Tibial nerve (tissue), 3 donors: ENCODE results near the gene FNDC3A.

Experiments
- POLR2A ChIP-seq, 2 donors: fragments of 450-650 bp; IDR thresholded peaks; one replicate each; pipeline ENCODE4 v1.6.1; 2017; ENCODE audit warnings: antibody characterized with exemption in 2 of 2, mild to moderate bottlenecking in 2 of 2, moderate library complexity in 2 of 2
- TF ChIP-seq, protein P1 (sequence below), 5 experiments: fragments of 200-600 bp in 3 of 5; fragments of 450-650 bp in 2 of 5; sonication (generic) in 3 of 5; IDR thresholded peaks; one replicate each; pipeline ENCODE4 v1.5.1; 2016 to 2019; ENCODE audit warnings: antibody characterized with exemption in 5 of 5, mild to moderate bottlenecking in 3 of 5, moderate library complexity in 2 of 5

DNA sequence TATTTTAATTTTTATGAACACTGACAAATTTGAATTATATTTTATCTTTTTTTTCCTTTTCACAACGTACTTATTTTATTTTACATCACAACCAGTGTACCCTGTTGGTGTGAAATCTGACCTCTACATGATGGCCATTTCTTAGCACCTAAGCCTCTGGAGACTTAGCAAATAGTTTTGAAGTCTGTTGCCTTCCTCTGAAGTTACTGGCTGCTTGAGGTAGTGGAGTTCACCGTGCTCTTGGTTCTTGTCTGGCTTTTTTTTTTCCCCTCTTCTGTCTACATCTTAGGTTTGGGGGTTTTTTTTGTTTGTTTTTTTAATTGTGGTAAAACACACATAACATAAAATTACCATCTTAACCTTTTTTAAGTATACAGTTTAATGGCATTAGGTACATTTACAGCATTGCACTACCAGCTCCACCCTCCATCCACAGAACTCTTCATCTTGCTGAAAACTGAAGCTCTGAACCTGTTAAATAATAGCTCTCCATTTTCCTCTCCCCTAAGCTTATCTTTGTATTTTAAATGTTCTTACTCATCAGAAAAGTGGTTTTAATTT is 150.3 kb downstream of the FNDC3A start:
- TF ChIP-seq, protein P1, sequence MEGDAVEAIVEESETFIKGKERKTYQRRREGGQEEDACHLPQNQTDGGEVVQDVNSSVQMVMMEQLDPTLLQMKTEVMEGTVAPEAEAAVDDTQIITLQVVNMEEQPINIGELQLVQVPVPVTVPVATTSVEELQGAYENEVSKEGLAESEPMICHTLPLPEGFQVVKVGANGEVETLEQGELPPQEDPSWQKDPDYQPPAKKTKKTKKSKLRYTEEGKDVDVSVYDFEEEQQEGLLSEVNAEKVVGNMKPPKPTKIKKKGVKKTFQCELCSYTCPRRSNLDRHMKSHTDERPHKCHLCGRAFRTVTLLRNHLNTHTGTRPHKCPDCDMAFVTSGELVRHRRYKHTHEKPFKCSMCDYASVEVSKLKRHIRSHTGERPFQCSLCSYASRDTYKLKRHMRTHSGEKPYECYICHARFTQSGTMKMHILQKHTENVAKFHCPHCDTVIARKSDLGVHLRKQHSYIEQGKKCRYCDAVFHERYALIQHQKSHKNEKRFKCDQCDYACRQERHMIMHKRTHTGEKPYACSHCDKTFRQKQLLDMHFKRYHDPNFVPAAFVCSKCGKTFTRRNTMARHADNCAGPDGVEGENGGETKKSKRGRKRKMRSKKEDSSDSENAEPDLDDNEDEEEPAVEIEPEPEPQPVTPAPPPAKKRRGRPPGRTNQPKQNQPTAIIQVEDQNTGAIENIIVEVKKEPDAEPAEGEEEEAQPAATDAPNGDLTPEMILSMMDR (IDR thresholded peaks at IDR 0.05) = no peak
- no peak for TF ChIP-seq POLR2A (IDR thresholded peaks at IDR 0.05)
